ENCODE measurements around the gene SLC35F3. TPM values are rescaled to one million over a fixed set of nuclear protein-coding genes. Genes with fewer than 3 reads are reported as not detected.

Gene SLC35F3
- polyA plus RNA-seq, 1 donor (not counting 4 experiments of a cell fraction or from before 2014, with no cell fraction given), result 13.8 TPM

- no peak for DNase-seq (ENCODE audit: low read depth, low spot score)
- Histone ChIP-seq H3K9ac (ENCODE audit: control insufficient read depth, extremely low read depth, insufficient read depth, low read length) (no peak overlapping the region), H3K4me1 (ENCODE audit: control insufficient read depth, extremely low read depth, insufficient read depth, low read length) (peaks cover 35% of the 10 kb centered on the region), H3K27me3 (ENCODE audit: control insufficient read depth, extremely low read depth, insufficient read depth, low read length) (no peaks in the 10 kb centered on the region), H2AFZ (ENCODE audit: control insufficient read depth, low read length) (no peak overlapping the region), H3K9me1 (ENCODE audit: control insufficient read depth, extremely low read depth, insufficient read depth, low read length) (no peaks in the 10 kb centered on the region), H3K79me2 (ENCODE audit: control insufficient read depth, insufficient read depth, low read length) (peaks cover 52% of the 10 kb centered on the region), H3K4me2 (ENCODE audit: control insufficient read depth, extremely low read depth, insufficient read depth, low read depth, low read length) (no peak overlapping the region), H3K4me3 (ENCODE audit: control insufficient read depth in 2 of 3, extremely low read depth in 1 of 3, insufficient read depth in 2 of 3, low read depth in 1 of 3, low read length in 3 of 3) (no peak overlapping the region), H3K9me3 (ENCODE audit: control insufficient read depth, low read depth, low read length) (no peaks in the 10 kb centered on the region), H3K36me3 (ENCODE audit: control insufficient read depth in 2 of 2, extremely low read depth in 1 of 2, insufficient read depth in 2 of 2, low read length in 2 of 2) (peaks cover 0 to under 1% of the 10 kb centered on the region in 2 experiments), H3K27ac (ENCODE audit: control insufficient read depth, insufficient read depth, low read length) (no peak overlapping the region), H4K20me1 (ENCODE audit: control insufficient read depth, extremely low read depth, insufficient read depth, low read length) (no peaks in the 10 kb centered on the region)
- FAIRE-seq, result peak; percentile 49
- dilution Hi-C loops (cut with MboI; ENCODE audit: extremely low pct_ligation_motif_present, low sequenced_read_pairs), result no loop called here
- no peak for TF ChIP-seq CTCF (optimal IDR thresholded peaks at IDR 0.05 in 1 of 3, IDR thresholded peaks at IDR 0.05 in 1 of 3, conservative IDR thresholded peaks at IDR 0.05 in 1 of 3; ENCODE audit: extremely low read depth in 1 of 3, insufficient read depth in 2 of 3, low read length in 3 of 3)
- no peak for TF ChIP-seq EZH2 (IDR thresholded peaks at IDR 0.05; ENCODE audit: low read length)
These were observed 3.6 kb downstream of the SLC35F3 start for GRCh38 chr1:233908092-233908491.

- Histone ChIP-seq H3K27me3 (ENCODE audit: control insufficient read depth, extremely low read depth, insufficient read depth, low read length) (no peaks in the 10 kb centered on the region), H3K79me2 (ENCODE audit: control insufficient read depth, insufficient read depth, low read length) (peaks cover 60% of the 10 kb centered on the region), H3K36me3 (ENCODE audit: control insufficient read depth in 2 of 2, extremely low read depth in 1 of 2, insufficient read depth in 2 of 2, low read length in 2 of 2) (peaks cover 0 to 3% of the 10 kb centered on the region in 2 experiments), H2AFZ (ENCODE audit: control insufficient read depth, low read length) (peak overlapping the region; percentile 30), H3K27ac (ENCODE audit: control insufficient read depth, insufficient read depth, low read length) (peak overlapping the region; percentile 75), H3K4me1 (ENCODE audit: control insufficient read depth, extremely low read depth, insufficient read depth, low read length) (peaks cover 35% of the 10 kb centered on the region), H4K20me1 (ENCODE audit: control insufficient read depth, extremely low read depth, insufficient read depth, low read length) (no peaks in the 10 kb centered on the region), H3K4me3 (ENCODE audit: control insufficient read depth in 2 of 3, extremely low read depth in 1 of 3, insufficient read depth in 2 of 3, low read depth in 1 of 3, low read length in 3 of 3) (peak overlapping the region in 2 of 3 experiments; percentile 10 to 17), H3K9me1 (ENCODE audit: control insufficient read depth, extremely low read depth, insufficient read depth, low read length) (no peaks in the 10 kb centered on the region), H3K4me2 (ENCODE audit: control insufficient read depth, extremely low read depth, insufficient read depth, low read depth, low read length) (peak overlapping the region; percentile 75), H3K9ac (ENCODE audit: control insufficient read depth, extremely low read depth, insufficient read depth, low read length) (peak overlapping the region; percentile 36), H3K9me3 (ENCODE audit: control insufficient read depth, low read depth, low read length) (no peaks in the 10 kb centered on the region)
- dilution Hi-C loops (cut with MboI; ENCODE audit: extremely low pct_ligation_motif_present, low sequenced_read_pairs), result no loop called here
- FAIRE-seq, result peak; percentile 93
- DNase-seq (ENCODE audit: low read depth, low spot score), result peak; percentile 70
- no peak for TF ChIP-seq EZH2 (IDR thresholded peaks at IDR 0.05; ENCODE audit: low read length)
These were observed 4.7 kb downstream of the SLC35F3 start for GRCh38 chr1:233909195-233909594.

- Histone ChIP-seq H3K27ac (ENCODE audit: control insufficient read depth, insufficient read depth, low read length) (peak overlapping the region; percentile 43), H4K20me1 (ENCODE audit: control insufficient read depth, extremely low read depth, insufficient read depth, low read length) (no peaks in the 10 kb centered on the region), H3K9ac (ENCODE audit: control insufficient read depth, extremely low read depth, insufficient read depth, low read length) (no peak overlapping the region), H3K4me1 (ENCODE audit: control insufficient read depth, extremely low read depth, insufficient read depth, low read length) (peaks cover 21% of the 10 kb centered on the region), H3K27me3 (ENCODE audit: control insufficient read depth, extremely low read depth, insufficient read depth, low read length) (no peaks in the 10 kb centered on the region), H3K4me2 (ENCODE audit: control insufficient read depth, extremely low read depth, insufficient read depth, low read depth, low read length) (no peak overlapping the region), H3K9me1 (ENCODE audit: control insufficient read depth, extremely low read depth, insufficient read depth, low read length) (no peaks in the 10 kb centered on the region), H3K4me3 (ENCODE audit: control insufficient read depth in 2 of 3, extremely low read depth in 1 of 3, insufficient read depth in 2 of 3, low read depth in 1 of 3, low read length in 3 of 3) (no peak overlapping the region), H2AFZ (ENCODE audit: control insufficient read depth, low read length) (no peak overlapping the region), H3K36me3 (ENCODE audit: control insufficient read depth in 2 of 2, extremely low read depth in 1 of 2, insufficient read depth in 2 of 2, low read length in 2 of 2) (peaks cover 2 to 3% of the 10 kb centered on the region in 2 experiments), H3K79me2 (ENCODE audit: control insufficient read depth, insufficient read depth, low read length) (peaks cover 48% of the 10 kb centered on the region), H3K9me3 (ENCODE audit: control insufficient read depth, low read depth, low read length) (peaks cover 3% of the 10 kb centered on the region)
- TF ChIP-seq EZH2 (IDR thresholded peaks at IDR 0.05; ENCODE audit: low read length) (no peak), CTCF (optimal IDR thresholded peaks at IDR 0.05 in 1 of 3, IDR thresholded peaks at IDR 0.05 in 1 of 3, conservative IDR thresholded peaks at IDR 0.05 in 1 of 3; ENCODE audit: extremely low read depth in 1 of 3, insufficient read depth in 2 of 3, low read length in 3 of 3) (no peak)
- FAIRE-seq (no peak), DNase-seq (ENCODE audit: low read depth, low spot score) (no peak)
- dilution Hi-C loops (cut with MboI; ENCODE audit: extremely low pct_ligation_motif_present, low sequenced_read_pairs), result no loop called here
These were observed 8.0 kb downstream of the SLC35F3 start for GRCh38 chr1:233912447-233912846.
